ENCODE measurements around the gene PRKAG2. TPM values are rescaled to one million over a fixed set of nuclear protein-coding genes. Genes with fewer than 3 reads are reported as not detected.

Gene PRKAG2
- total RNA-seq, 1 experiment from 2014 or later = 9.4 TPM

DNA sequence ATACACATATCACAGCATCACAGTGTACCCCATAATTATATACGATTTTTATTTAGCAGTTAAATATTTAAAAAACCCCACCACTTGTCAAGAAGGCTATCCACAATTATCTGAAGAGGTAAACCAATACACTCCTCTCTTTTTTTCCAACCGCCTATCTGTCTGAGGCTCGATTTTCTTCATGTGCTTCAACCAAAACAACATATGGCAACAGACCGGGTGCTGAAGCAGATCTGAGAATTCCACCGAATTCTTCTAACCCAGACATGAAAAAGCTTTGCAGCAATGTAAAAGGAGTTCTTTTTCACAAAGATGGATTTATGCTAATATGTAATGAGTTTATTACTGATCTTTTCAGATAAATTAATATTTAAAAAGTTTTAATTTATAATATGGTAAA lies 224.8 kb downstream of the PRKAG2 start:
- DNase-seq (ENCODE audit: low read depth) = no peak

DNA sequence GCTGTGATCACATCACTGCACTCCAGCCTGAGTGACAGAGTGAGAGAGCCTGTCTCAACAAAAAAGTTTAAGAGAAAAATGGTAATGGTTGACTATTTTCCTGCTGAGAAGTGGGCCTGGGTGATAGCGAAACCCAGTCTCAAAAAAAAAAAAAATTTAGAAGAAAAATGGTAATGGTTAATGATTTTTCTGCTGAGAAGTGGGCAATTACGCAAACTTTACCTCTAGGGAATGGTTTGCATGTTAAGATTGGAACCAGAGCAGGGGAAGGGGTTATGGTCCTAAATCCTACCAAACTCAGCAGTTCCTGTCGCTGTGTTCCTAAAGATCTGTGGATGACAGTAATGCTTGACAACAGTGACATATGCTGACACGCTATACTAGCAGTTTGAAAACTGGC lies 226.8 kb downstream of the PRKAG2 start:
- DNase-seq (ENCODE audit: low read depth) = no peak

DNA sequence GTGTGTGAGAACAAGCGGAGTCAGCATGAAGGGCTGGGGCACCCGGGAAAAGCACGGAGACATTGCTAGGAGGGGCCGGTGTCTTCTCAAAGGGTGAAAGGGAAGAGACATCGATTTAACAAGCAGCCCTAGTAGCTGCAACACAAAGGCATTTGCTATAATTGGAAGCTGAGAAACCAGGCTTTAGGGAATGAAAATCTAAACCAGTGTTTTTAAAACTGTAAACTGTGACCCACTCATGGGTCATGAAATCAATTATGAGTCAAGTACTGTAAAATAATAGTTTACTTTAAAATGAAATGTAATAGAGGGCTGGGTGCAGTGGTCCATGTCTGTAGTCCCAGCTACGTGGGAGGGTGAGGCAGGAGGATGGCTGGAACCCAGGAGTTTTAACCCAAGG lies 228.5 kb downstream of the PRKAG2 start:
- peak; percentile 49 for DNase-seq (ENCODE audit: low read depth)

- DNase-seq (ENCODE audit: low read depth) = no peak
Observed at GRCh38 chr7:151647874-151648273, 229.0 kb downstream of the PRKAG2 start.

- no peak for DNase-seq (ENCODE audit: low read depth)
Observed at GRCh38 chr7:151647006-151647405, 229.9 kb downstream of the PRKAG2 start.

DNA sequence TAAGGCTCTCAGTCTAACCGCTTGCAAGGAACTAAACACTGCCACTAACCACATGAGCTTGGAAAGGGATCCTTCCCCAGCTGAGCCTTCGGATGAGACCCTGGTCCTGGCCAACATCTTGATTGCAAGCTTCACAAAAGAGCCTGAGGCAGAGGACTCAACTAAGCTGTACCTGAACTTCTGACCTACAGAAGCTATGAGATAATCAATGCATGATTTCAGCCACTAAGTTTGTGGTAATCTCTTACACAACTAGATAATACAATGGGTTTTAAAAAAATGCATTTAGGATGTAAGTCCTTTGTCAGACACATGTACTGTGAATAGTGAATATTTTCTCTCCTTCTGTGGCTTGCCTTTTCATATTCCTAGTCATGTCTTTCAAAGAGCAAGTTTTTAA lies 231.6 kb downstream of the PRKAG2 start:
- no peak for DNase-seq (ENCODE audit: low read depth)

GRCh38 chr7:151644554-151644953 lies 232.4 kb downstream of the PRKAG2 start:
- DNase-seq (ENCODE audit: low read depth) = no peak

DNA sequence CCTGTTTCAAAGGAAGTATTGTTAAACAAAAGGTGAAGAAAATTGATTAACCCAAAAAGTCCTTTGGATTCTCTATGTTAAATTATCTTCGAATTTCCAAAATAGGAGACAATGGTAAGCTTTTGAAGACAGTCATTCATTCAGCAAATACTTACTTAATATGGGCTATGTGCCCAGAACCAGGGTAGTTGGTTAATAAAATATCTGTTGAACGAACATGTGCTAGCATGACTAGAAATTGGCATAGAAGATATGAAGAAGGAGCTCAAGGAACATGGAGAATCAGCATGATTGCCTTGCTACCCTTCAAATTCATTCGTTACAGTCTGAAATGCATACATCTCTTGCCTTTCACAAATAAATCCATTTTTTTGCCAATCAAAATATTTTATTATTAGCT lies 234.2 kb downstream of the PRKAG2 start:
- DNase-seq (ENCODE audit: low read depth) = no peak

GRCh38 chr7:151641587-151641986 lies 235.3 kb downstream of the PRKAG2 start:
- DNase-seq (ENCODE audit: low read depth) = no peak

DNA sequence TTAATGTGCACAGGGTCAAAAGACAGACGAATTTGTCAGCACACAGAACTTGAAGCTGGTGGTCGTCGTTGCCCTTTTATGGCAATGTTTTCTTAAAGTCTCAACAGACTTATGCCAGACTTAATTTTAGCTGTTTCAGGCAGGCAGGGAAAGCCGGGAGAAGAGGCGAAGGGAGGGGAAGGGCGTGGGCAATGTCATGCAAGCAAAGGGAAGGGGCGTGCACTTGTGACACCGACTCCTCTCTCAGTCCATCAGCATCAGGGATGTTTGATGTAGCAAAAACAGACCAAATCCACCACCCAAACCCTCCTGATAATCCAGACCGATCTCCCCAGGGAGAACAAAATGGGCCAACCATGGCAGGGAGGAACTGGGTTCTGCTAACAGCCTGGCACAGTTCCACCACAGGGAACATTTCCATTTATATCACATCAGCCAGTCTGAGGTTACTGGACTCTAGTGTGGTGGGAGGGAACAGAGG lies 239.1 kb downstream of the PRKAG2 start:
- DNase-seq (ENCODE audit: low read depth) = no peak

GRCh38 chr7:151634643-151635042 lies 242.3 kb downstream of the PRKAG2 start:
- no peak for DNase-seq (ENCODE audit: low read depth)

GRCh38 chr7:151633516-151633812 lies 243.5 kb downstream of the PRKAG2 start:
- no peak for DNase-seq (ENCODE audit: low read depth)

DNA sequence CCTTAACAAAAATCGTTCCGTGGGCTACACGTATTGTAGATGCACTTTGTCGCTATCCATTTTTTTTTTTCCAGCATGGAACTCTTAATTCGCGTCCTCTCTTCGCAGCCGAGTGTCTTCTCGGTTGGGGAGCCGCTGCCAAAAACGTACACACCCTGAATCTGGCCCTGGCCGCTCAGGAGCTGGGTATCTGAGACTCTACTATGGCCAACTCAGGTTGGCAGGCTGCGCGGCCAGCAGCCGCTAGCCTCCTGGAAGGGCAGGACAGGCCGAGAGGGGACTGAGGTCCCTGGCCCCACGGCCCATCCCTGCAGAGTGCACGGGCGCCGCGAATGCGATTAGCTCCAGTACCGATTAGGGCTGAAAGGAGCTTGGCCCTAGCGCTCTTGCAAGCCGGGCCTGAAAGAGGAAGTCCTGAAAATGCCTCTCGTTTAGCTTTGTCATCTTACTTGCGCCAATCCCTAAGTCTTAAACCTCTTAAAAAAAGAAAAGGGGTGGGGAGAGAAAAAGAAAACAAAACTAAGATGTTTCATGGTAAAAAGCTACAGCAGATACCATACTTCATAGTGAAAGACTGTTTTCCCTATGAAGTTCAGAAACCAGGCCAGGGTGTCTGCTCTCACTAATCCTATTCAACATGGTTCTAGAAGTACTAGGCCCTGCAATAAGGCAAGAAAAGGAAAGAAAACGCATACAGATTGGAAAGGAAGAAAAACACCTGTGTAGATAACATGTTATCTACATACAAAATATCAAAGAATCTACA lies 244.0 kb downstream of the PRKAG2 start:
- peak; percentile 27 for DNase-seq (ENCODE audit: low read depth)

GRCh38 chr7:151631953-151632749 lies 244.8 kb downstream of the PRKAG2 start:
- peak; percentile 79 for DNase-seq (ENCODE audit: low read depth)

- peak; percentile 55 for DNase-seq (ENCODE audit: low read depth)
Observed at GRCh38 chr7:151631570-151631952, 245.4 kb downstream of the PRKAG2 start.

DNA sequence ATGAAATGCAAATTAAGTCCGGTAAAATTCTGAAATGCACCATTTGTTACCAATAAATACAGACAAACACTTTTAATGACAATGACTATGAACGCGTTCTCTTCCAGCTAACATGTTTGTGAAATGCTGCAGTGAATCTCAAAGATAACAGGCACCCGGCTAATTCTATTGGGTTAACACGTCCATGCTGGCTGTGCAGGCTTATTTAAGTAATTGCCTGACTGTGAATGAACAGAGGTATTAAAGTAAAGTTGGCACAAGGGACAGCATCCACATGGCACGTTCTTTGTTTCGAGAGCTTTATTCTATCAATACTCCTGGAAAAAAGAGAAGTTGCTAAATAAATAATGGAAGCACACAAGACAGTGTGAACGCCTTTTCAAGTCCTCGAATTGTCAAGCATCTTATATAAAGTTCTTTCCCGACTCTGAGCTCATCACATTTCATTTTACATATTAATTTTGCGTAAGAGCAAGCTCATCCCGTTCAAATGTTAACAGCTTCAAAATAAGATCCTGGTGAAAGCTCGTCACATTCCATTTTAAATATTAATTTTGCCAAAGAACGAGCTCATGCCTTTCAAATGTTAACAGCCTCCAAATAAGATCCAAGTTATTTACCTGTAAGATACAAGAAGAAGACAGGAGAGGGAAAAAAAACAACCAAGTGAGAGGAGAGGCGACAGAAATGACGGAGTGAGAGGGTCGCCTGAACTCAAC lies 245.9 kb downstream of the PRKAG2 start:
- DNase-seq (ENCODE audit: low read depth) = no peak

DNA sequence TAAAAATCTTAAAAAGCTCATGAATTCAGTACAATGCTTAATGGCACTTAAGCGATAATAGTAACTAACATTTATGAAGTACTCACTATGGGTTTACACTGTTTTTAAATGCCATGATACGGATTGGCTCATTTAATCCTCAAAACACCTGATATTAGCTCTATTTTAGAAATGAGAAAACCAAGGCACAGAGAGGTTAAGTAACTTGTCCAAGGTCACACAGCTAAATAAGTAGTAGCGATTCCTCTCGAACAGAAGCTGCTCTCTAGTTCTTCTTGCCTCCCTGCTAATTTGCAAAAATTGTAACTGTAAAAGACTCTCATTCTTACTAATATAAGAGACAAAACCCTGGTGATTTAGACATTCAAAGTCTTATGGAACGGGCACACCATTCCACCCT lies 246.6 kb downstream of the PRKAG2 start:
- no peak for DNase-seq (ENCODE audit: low read depth)

GRCh38 chr7:151629713-151630272 lies 247.1 kb downstream of the PRKAG2 start:
- no peak for DNase-seq (ENCODE audit: low read depth)

DNA sequence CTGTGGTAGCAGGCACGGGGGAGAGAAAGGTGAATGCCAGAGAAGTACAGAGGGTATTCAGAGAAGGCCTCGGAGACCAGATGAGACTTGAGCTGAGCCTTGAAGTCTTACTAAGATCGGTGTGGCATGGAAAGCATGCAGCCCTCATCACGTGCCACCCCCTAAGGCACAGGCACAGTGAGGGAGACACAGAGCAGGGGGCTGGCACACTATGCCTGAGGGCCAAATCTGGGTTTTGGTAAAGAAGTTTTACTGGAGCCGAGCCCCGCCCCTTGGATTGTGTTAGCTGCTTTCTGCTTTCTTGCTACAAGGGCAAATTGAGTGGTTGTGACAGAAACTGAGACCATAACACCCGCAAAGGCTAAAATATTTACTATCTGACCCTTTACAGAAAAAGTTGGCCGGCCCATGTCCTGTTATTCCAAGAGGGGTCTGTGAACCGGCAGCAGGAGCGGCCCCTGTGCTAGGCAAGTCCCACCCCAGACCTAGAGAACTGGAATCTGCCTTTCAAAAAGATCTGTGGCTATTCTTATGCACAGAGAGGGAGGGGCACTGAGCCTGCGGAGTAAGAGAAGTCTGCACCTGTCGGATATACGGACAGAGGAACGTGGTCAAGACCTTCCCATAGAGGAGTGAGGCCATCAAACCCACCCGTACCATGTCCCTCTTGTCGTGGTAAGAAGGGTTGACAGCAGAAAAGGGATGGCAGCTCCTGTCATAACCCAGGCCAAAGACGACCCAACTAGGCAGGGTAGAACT lies 247.9 kb downstream of the PRKAG2 start:
- no peak for DNase-seq (ENCODE audit: low read depth)

DNA sequence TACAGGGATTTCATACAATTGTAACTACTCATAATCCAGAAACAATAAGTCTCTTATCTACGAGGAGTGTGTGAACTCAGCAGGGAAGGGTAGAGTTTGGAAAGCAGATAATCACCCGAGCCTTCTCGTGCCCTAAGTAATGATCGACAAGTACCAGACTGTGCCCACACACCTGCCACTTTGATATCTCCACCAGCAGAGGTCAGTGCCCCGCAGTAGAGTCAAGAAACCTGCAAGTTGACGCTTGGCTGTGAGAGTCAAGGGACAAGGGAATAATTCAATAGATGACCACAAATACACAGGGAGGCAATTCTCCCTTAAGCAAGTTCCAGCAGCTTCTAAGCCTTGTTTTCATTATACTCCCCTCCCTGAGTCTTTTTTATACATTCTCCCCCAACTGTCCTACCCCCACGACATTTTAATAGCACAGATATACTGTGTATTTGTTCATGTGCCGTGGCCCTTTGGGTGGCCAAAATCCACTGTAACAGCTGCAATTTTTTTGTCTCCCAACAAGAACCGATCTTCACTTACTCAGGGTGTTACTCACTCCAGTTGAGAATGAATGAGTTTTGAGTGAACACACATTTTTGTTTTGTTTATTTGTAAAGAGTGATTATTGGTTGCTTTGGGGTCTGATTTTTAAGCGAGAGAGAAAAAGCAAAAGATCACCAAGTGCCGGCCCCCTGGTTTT lies 250.3 kb downstream of the PRKAG2 start:
- peak; percentile 62 for DNase-seq (ENCODE audit: low read depth)

GRCh38 chr7:151625606-151626005 lies 251.3 kb downstream of the PRKAG2 start:
- DNase-seq (ENCODE audit: low read depth) = no peak
